ENCODE data around the gene CDH23. TPM values are rescaled to one million over a fixed set of nuclear protein-coding genes. Genes with fewer than 3 reads are reported as not detected.

Gene CDH23
- total and polyA plus RNA-seq, 2 donors (not counting 1 experiment from before 2014, with no cell fraction given) = 0.37 to 0.89 TPM

- no peak overlapping the region for H3K9ac ChIP-seq (ENCODE audit: low read length)
- H3K27ac ChIP-seq (ENCODE audit: low read length in 2 of 2) = no peak overlapping the region
- H3K36me3 ChIP-seq (replicated peaks in 1 of 2; ENCODE audit: control extremely low read depth in 1 of 2, control insufficient read depth in 1 of 2, extremely low read depth in 1 of 2, insufficient read depth in 2 of 2, low read length in 1 of 2) = no peaks in the 10 kb centered on the region
- H3K4me1 Mint-ChIP-seq = peaks cover 8% of the 10 kb centered on the region
- H3K4me3 Mint-ChIP-seq = no peak overlapping the region
- TF ChIP-seq EZH2 (IDR thresholded peaks at IDR 0.05; ENCODE audit: borderline replicate concordance, insufficient read depth, low read depth, low read length, poor library complexity, severe bottlenecking) (no peak), CTCF (IDR thresholded peaks at IDR 0.05) (no peak)
- peaks cover 0 to 3% (median 0%) of the 10 kb centered on the region in 4 experiments for H3K27me3 ChIP-seq (replicated peaks in 1 of 4; ENCODE audit: control extremely low read depth in 1 of 4, control insufficient read depth in 3 of 4, insufficient read depth in 4 of 4, low read length in 3 of 4)
- H3K9me3 Mint-ChIP-seq (ENCODE audit: insufficient read depth) = no peaks in the 10 kb centered on the region
- CTCF ChIA-PET = interaction anchor here (1.0 to 2.9 kb wide), 4 partner anchors 10 to 57 kb away, joined by 3 to 17 read pairs (median 4); no protein-coding TSS in a partner anchor
- H2AFZ ChIP-seq (ENCODE audit: insufficient read depth, low read depth, low read length, poor library complexity, severe bottlenecking) = no peak overlapping the region
- H3K79me2 ChIP-seq (ENCODE audit: control insufficient read depth, insufficient read depth, low read length) = no peaks in the 10 kb centered on the region
- POLR2A ChIA-PET = no interaction called here
- H3K4me1 ChIP-seq (ENCODE audit: control insufficient read depth in 2 of 2, insufficient read depth in 2 of 2, low read length in 2 of 2) = peaks cover 8 to 14% of the 10 kb centered on the region in 2 donors
- H3K9me3 ChIP-seq (ENCODE audit: control extremely low read depth in 1 of 3, control insufficient read depth in 2 of 3, insufficient read depth in 1 of 3, low read length in 2 of 3) = no peaks in the 10 kb centered on the region
- no peak overlapping the region for H3K4me3 ChIP-seq (ENCODE audit: control extremely low read depth in 1 of 5, extremely low read depth in 1 of 5, insufficient read depth in 1 of 5, low read depth in 2 of 5, low read length in 4 of 5)
- H3K27ac Mint-ChIP-seq = no peak overlapping the region
- peaks cover 4% of the 10 kb centered on the region for H3K27me3 Mint-ChIP-seq
- intact Hi-C loops (cut with micrococcal nuclease) = no loop called here
- ATAC-seq (ENCODE audit: low read depth) (no peak), DNase-seq (no peak)
- H3K4me2 ChIP-seq (replicated peaks; ENCODE audit: low read depth, low read length, poor library complexity, severe bottlenecking) = no peak overlapping the region
- no peaks in the 10 kb centered on the region for H4K20me1 ChIP-seq (ENCODE audit: control insufficient read depth, insufficient read depth, low read length, poor library complexity, severe bottlenecking)
- 95% methylated on average over 6 of the region's 6 CpGs for WGBS (ENCODE audit: insufficient coverage)
Observed at GRCh38 chr10:71721313-71721712, 324.6 kb downstream of the CDH23 start.

GRCh38 chr10:71722849-71723248, 326.1 kb downstream of the CDH23 start:
- Histone ChIP-seq H3K9me3 (ENCODE audit: control extremely low read depth in 1 of 3, control insufficient read depth in 2 of 3, insufficient read depth in 1 of 3, low read length in 2 of 3) (peaks cover 0 to 4% (median 0%) of the 10 kb centered on the region in 3 donors), H3K9ac (ENCODE audit: low read length) (no peak overlapping the region), H3K4me2 (replicated peaks; ENCODE audit: low read depth, low read length, poor library complexity, severe bottlenecking) (no peak overlapping the region), H4K20me1 (ENCODE audit: control insufficient read depth, insufficient read depth, low read length, poor library complexity, severe bottlenecking) (no peaks in the 10 kb centered on the region), H3K4me3 (ENCODE audit: control extremely low read depth in 1 of 5, extremely low read depth in 1 of 5, insufficient read depth in 1 of 5, low read depth in 2 of 5, low read length in 4 of 5) (no peak overlapping the region), H2AFZ (ENCODE audit: insufficient read depth, low read depth, low read length, poor library complexity, severe bottlenecking) (no peak overlapping the region), H3K4me1 (ENCODE audit: control insufficient read depth in 2 of 2, insufficient read depth in 2 of 2, low read length in 2 of 2) (peaks cover 23 to 29% of the 10 kb centered on the region in 2 donors), H3K36me3 (replicated peaks in 1 of 2; ENCODE audit: control extremely low read depth in 1 of 2, control insufficient read depth in 1 of 2, extremely low read depth in 1 of 2, insufficient read depth in 2 of 2, low read length in 1 of 2) (no peaks in the 10 kb centered on the region), H3K27me3 (replicated peaks in 1 of 4; ENCODE audit: control extremely low read depth in 1 of 4, control insufficient read depth in 3 of 4, insufficient read depth in 4 of 4, low read length in 3 of 4) (peaks cover 0 to 3% (median 0%) of the 10 kb centered on the region in 4 experiments), H3K27ac (ENCODE audit: low read length in 2 of 2) (no peak overlapping the region), H3K79me2 (ENCODE audit: control insufficient read depth, insufficient read depth, low read length) (no peaks in the 10 kb centered on the region)
- Mint-ChIP-seq H3K4me1 (peaks cover 23% of the 10 kb centered on the region), H3K4me3 (no peak overlapping the region), H3K27me3 (peaks cover 4% of the 10 kb centered on the region), H3K9me3 (ENCODE audit: insufficient read depth) (no peaks in the 10 kb centered on the region), H3K27ac (no peak overlapping the region)
- ATAC-seq (ENCODE audit: low read depth) (no peak), DNase-seq (no peak)
- TF ChIP-seq CTCF (IDR thresholded peaks at IDR 0.05) (no peak), EZH2 (IDR thresholded peaks at IDR 0.05; ENCODE audit: borderline replicate concordance, insufficient read depth, low read depth, low read length, poor library complexity, severe bottlenecking) (no peak)
- ChIA-PET POLR2A (no interaction called here), CTCF (interaction anchor here (2.1 to 2.3 kb wide), 2 partner anchors 14 to 27 kb away, joined by 6 to 7 read pairs; no protein-coding TSS in a partner anchor)
- intact Hi-C loops (cut with micrococcal nuclease) = no loop called here
- 83% methylated on average over 1 of the region's 1 CpG for WGBS (ENCODE audit: insufficient coverage)
